ENCODE results near the gene SEMA7A. TPM values are rescaled to one million over a fixed set of nuclear protein-coding genes. Genes with fewer than 3 reads are reported as not detected.

SEMA7A gene
- total RNA-seq, 1 experiment from 2014 or later = 3.8 TPM

DNA sequence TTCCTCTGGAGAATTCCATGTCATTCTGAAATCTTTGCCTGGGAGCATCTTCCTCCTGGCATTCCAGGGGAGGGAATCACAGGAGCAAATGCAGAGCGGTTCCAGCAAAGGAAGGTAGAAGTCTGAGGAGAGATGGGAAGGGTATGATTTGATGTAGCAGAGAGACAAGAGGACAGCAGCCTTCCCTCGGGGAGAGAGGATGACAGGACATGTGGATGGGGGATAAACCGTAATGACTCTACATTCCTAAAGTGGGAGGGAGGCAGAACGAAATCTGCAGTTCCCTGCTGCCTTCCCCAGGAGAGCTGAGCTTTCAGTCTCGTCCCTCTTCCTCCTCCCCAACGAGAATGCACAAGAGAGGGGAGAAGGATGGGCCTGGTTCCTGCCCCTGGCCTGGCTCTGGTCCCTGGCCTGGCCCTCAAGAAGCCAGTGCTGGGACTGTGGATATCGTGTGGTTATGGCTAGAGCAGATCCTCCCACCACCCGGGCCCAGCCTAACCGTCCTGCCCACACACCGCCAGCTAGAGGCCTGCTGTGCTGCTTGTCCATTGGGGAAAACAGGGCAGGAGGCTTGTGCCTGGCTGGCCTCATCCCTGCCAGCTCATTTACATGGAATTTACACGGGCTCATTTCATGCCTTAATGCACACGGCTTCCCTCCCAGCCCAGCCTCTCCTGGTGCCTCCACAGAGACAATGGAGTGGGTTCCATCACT is 26.6 kb downstream of the SEMA7A start:
- DNase-seq (ENCODE audit: low read depth) = peak; percentile 77

DNA sequence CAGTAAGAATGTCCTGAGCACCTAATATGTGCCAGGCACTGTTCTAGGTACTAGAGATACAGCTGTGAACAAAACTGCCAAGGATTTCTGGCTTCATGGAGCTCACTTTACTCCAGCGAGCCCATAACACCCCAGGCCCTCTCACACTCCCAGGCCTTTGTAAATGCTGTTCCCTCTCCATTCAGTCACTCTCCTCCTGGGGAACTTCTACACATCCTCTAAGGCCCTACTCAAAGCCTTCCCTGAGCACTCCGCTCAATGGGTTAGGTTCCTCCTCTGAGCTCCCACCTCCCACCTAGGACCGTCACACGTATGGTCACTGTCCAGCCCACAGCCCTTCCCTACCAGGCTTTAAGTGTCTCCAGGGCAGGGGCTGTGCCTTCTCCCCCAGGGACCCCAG is 27.2 kb downstream of the SEMA7A start:
- in situ Hi-C loops (cut with HindIII; ENCODE audit: low pct_unique_long_range_greater_than_20kb, low sequenced_read_pairs) = no loop called here

More for the DNA sequence above, 26.6 kb downstream of the SEMA7A start:
- in situ Hi-C loops (cut with HindIII; ENCODE audit: low pct_unique_long_range_greater_than_20kb, low sequenced_read_pairs) = no loop called here

DNA sequence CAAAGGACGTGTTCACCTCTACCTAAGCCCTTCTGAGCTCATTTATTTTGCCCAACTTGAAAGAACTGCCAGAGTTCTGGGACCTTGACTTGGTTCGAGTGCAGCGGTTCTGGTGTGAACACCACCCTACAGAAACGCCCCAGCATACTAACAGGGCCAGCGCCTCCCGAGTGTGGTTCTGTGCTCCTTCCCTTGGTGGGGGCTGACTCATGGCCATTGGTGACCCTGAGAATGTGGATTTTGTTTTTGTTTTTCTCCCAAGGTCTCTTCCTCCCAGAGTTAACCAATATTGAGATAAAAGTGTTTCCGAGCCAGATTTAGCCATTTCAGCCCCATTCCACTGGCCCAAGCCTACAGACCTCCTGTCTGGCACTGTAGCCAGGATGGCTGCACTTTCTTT is 27.9 kb downstream of the SEMA7A start:
- DNase-seq (ENCODE audit: low read depth) = no peak
- in situ Hi-C loops (cut with HindIII; ENCODE audit: low pct_unique_long_range_greater_than_20kb, low sequenced_read_pairs) = no loop called here

More for the DNA sequence above, 27.2 kb downstream of the SEMA7A start:
- no peak for DNase-seq (ENCODE audit: low read depth)

DNA sequence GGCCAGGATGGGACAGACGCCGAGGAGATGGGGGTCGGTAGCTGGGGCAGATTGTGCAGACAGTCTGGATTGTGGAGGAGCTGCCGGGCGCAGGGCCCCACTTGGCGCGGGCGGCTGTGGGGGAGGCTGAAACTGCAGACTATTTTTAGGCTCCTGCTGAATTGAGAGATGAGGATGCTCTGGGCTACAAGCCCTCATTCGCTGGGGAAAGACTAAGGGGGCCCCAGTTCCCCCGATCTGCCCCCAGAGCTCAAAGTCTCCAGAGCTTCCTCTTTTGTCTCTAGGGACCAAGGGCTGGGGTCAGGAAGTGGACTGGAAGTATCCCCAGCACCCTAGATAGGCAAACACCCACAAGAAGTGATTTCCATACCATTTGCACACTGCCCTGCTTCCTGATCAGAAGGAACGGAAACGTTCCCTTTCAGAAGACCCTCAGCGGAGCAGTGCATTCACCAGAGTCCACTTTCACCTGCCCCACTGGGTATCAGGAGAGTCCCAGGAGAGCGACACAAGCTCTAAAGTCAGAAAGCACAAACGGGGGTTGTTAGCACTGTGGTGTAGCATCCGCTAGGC is 29.7 kb downstream of the SEMA7A start:
- in situ Hi-C loops (cut with HindIII; ENCODE audit: low pct_unique_long_range_greater_than_20kb, low sequenced_read_pairs) = no loop called here
- no peak for DNase-seq (ENCODE audit: low read depth)

DNA sequence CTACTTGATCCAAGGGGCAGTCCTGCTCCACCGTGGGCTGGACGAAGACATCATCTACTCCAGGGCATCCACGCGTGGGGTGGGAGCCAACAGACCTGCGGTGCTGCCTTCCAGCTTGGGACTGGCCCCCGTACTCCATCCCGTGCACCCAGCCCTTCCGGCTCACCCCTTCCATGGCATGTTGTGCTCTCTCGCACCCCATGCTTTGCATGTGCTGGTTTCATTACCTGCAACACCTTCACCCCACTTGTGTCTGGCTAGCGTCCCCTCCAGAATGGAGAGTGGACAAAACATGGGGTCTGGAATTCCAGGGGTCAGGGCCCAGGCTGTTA is 30.2 kb downstream of the SEMA7A start:
- DNase-seq (ENCODE audit: low read depth) = no peak
- in situ Hi-C loops (cut with HindIII; ENCODE audit: low pct_unique_long_range_greater_than_20kb, low sequenced_read_pairs) = no loop called here

DNA sequence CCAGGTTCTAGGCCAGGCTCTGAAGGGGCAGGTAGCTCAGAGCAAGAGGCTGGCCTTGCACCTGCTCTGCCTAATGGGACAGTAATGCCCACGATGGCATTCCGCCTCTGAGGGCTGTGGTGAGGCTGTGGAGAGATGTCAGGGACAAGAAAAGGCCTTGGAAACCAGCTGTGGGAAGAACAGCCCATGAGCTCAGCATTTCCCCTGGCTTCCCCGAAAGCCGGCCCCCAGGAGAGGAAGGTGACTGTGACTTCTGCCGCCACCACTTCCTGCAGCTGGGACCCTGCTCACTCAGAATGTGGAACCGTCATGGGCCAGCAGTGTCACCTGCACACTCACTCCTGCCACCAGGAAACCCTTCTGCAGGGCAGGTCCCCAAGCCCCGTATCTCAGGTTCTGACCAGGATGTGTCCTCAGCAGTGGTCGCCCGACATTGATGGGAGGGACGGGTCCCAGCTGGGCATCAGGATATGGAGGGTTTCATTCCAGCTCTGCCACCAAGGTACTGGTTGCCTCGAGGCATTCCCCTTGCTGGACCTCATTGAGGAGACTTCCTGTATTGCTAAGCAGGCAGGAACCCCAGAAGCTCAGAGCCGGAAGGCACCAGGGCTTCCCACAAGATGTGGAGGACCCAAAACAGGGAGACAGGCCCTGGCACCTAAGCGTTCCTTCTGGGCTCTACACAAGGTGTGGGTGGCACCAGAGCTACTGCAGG is 30.7 kb downstream of the SEMA7A start:
- DNase-seq (ENCODE audit: low read depth) = no peak
- in situ Hi-C loops (cut with HindIII; ENCODE audit: low pct_unique_long_range_greater_than_20kb, low sequenced_read_pairs) = no loop called here

DNA sequence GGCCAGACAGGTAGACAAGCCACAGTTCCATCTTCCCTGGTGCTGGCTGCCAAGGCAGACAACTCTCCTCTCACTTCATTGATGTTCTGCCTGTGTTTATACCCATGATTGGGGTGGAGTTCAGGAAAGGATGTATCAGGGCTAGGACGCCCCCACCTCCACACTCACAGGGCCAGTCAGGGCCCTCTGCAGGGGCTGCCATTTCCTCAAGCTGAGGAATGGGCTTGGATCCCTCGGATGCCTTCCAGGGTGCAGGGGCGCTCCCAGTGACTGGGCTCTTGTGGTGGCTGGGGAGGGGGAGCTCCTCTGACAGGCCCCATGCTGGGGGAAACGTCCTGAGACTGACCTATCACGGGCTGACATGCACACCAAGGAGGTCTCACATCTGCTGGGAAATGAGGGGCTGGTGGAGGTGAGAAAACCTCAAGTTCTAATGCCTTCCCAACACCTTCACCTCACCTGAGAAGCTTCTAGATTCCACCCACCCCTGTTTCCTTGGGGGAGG is 31.4 kb downstream of the SEMA7A start:
- in situ Hi-C loops (cut with HindIII; ENCODE audit: low pct_unique_long_range_greater_than_20kb, low sequenced_read_pairs) = no loop called here
- no peak for DNase-seq (ENCODE audit: low read depth)

DNA sequence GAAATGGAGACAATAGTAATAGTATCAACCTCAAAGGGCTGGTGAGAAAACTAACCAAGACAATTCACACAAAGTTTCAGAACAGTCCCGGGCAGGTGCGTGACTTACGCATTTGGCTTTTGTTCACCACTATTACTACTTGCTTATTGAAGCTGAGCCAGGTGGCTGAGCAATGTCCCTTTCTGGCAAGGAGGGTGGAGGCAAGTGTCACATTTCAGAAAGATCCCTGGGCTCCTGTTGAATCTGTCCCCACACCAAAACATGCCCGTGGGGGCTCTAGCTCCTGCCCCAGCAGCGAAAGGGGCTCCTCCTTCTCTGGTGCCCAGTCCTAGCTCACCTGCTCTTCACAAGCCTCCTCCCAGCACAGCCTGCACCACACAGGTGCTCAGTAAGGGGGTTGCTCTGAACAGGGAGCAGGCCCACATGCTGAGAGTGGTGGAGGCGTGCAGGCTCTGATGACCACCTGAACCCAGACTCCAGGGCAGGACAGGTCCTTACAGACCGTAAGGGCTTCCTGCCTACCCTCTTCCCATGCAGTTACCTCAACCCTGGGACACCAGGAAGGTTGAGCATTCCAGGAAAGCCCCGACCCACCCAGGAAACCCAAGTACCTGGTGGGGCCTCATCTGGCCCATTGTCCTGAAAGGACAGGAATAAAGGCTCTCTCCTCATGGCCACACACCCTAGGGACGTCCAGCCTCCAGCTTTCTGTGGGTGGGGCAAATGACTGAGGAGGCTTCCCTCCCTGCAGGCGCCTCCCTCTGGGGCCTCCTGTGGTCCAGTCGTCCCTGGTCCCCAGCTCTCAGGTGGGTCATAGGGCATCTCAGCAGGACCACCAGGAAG is 32.6 kb downstream of the SEMA7A start:
- no peak for DNase-seq (ENCODE audit: low read depth)
- in situ Hi-C loops (cut with HindIII; ENCODE audit: low pct_unique_long_range_greater_than_20kb, low sequenced_read_pairs) = no loop called here

DNA sequence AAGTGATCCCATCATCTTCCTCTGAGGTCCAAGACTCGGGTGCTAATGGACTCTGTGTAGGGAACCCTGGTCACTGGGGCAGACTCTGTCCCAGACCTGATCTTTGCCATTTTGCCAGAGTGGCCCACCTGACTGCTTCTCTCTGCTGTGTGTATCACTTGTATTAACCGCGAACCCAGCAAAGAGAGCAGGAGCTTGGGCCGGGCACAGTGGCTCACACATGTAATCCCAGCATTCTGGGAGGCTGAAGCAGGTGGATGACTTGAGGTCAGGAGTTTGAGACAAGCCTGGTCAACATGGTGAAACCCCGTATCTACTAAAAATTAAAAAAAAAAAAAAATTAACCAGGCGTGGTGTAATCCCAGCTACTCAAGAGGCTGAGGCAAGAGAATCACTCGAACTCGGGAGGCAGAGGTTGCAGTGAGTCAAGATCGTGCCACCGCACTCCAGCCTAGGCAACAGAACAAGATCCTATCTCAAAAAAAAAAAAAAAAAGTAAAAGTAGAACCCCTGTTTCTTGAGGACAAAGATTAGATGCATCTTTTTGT is 33.4 kb downstream of the SEMA7A start:
- in situ Hi-C loops (cut with HindIII; ENCODE audit: low pct_unique_long_range_greater_than_20kb, low sequenced_read_pairs) = no loop called here
- no peak for DNase-seq (ENCODE audit: low read depth)

DNA sequence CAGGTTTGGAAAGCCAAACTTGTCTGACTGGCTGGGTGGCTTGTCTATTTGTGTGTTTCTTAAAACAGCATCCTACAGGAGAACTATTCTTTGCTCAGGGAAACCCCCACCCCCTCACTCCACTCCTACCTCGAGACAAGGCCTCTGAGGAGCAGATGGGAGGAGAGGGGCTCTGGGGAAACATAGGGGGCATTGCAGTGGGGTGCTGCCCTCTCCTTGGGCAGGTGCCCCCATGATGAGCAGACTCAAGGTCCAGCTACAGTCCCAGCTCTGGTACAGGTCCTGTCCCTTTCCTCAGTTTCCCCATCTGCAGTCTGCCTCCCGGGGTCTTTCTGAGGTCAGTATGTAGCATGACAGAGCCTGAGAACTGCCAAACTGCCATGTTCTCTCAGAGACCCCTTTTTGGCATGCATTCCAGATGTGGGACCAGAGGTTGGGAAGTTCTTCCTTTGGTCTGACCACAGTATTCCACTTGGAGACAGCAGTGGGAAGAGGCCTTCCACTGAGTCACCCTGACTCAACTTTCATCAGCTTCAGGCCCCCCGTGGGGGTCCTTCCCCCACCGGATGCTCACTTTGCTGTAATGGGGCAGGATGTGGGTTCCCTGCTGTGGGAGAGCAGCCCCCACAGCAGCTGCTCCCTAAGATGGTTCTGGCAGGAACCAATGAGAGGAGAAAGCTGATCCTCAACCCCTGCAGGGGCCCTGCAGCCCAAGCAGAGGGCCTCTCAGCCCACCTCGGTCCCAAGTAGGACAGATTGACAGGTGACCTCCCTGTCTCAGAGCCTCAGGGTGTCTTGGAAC is 34.0 kb downstream of the SEMA7A start:
- in situ Hi-C loops (cut with HindIII; ENCODE audit: low pct_unique_long_range_greater_than_20kb, low sequenced_read_pairs) = no loop called here
- DNase-seq (ENCODE audit: low read depth) = no peak

DNA sequence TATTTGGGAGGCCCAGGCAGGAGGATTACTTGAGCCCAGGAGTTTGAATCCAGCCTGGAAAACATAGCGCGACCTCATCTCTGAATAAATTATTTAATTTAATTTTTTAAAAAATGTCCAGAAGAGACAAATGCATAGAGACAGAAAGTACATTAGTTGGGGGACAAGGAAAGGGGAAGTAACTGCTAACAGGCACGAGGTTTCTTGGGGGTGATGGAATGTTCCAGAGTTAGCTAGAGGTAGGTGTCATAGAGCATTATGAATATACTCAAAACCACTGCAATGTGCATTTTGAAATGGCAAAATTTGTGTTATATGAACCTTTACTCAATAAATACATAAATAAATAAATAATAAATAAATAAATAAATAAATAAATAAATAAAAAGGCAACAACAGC is 34.7 kb downstream of the SEMA7A start:
- no peak for DNase-seq (ENCODE audit: low read depth)
- in situ Hi-C loops (cut with HindIII; ENCODE audit: low pct_unique_long_range_greater_than_20kb, low sequenced_read_pairs) = no loop called here

DNA sequence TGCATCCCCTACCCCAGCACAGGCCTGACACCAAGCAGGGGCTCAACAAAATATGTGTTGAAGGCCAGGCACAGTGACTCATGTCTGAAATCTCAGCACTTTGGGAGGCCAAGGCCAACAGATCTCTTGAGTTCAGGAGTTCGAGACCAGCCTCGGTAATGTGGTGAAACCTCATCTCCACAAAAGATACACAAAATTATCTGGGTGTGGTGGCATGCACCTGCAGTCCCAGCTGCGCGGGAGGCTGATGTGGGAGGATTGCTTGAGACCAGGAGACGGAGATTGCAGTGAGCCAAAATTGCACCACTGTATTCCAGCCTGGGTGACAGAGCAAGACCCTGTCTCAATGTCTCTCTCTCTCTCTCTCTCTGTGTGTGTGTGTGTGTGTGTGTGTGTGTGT is 35.6 kb downstream of the SEMA7A start:
- DNase-seq (ENCODE audit: low read depth) = no peak
- in situ Hi-C loops (cut with HindIII; ENCODE audit: low pct_unique_long_range_greater_than_20kb, low sequenced_read_pairs) = no loop called here

DNA sequence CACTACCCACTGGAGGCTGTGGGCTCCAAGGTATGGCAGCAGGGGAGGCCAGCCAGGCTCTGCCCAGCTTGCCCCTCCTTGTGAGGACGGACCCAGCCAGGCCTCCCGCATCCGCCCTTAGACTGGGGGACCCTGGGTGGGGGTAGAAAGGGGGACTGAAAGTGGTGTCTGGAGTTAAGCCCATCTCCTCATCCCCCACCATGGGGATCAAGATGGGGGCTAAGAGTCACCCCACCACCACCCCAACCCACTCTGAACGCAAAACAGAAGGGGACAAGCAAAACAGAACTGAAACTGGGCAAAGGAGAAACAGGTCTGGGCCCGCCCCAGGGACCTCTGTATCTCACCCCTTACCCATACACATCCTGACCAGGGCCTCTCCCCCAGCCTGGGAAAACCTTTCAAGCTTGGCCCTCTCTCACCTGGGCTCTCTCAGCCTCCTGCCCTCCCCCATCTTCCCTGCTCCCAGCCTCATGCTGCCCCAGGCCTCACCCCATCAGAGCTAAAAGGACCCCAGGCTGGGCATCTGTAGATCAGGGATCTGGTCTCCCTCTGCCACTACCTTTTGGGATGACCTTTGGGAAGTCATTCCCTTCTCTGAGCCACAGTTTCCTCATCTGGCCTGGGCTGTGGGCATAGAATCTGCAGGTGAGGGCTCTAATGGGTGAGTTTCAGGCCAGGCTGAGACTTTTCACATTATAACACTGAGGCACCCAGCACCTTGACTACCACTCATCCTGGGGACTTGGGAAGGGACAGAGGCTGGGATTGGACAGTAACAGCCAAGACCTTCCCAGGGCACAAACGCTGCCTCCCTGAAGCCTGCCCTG is 36.3 kb downstream of the SEMA7A start:
- DNase-seq (ENCODE audit: low read depth) = no peak
- in situ Hi-C loops (cut with HindIII; ENCODE audit: low pct_unique_long_range_greater_than_20kb, low sequenced_read_pairs) = no loop called here

DNA sequence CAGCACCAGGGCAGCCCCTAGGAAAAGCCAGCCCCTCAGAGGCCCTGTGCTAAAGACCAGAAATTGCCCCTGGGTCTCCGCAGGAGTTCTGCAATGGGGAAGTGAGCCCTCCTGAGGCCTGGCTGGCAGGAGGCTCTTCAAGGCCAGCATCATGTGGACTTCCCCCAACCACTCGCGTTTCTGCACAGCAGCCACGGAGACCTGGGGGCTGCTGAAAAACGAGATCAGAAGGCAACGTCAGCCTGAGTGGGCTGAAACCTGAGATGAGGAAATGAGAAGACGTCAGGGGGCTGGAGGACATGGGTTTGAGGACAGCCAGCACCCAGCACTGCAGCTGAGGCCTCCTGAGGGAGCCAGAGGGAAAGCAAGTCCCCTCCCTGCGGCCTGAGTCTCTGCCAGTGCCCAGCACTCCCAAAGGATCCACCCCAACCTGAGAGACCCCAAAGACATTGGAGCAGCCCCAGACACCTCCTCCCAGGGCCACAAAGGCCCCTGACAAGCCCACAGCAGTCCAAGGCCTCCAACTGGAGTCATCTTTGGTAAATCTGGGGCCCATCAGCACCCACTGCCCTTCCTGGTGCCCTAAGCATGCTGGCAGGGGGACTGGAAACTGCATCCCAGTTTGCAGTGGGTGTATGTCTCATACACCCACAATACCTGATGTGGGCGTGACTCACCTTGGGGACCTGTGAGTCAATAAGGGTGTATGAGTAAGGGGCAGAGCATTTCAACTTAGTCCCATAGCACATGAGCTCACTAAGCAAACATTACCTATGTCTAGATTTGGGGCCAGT is 37.1 kb downstream of the SEMA7A start:
- in situ Hi-C loops (cut with HindIII; ENCODE audit: low pct_unique_long_range_greater_than_20kb, low sequenced_read_pairs) = no loop called here
- DNase-seq (ENCODE audit: low read depth) = peak; percentile 43

DNA sequence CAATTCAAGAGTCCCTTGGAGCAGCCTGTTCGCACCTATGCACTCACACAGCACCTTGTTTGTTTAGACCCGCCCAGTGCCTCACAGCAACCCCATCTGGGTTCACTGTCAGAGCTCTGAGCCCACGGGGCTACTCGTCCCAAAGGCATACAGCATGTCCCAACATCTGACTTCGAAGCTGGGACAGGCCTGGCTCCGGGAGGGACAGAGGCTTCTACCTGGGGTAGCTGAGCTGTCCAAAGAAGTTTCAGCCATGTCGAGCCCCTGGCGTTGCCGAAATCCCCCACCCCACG is 37.7 kb downstream of the SEMA7A start:
- in situ Hi-C loops (cut with HindIII; ENCODE audit: low pct_unique_long_range_greater_than_20kb, low sequenced_read_pairs) = no loop called here
- DNase-seq (ENCODE audit: low read depth) = no peak

DNA sequence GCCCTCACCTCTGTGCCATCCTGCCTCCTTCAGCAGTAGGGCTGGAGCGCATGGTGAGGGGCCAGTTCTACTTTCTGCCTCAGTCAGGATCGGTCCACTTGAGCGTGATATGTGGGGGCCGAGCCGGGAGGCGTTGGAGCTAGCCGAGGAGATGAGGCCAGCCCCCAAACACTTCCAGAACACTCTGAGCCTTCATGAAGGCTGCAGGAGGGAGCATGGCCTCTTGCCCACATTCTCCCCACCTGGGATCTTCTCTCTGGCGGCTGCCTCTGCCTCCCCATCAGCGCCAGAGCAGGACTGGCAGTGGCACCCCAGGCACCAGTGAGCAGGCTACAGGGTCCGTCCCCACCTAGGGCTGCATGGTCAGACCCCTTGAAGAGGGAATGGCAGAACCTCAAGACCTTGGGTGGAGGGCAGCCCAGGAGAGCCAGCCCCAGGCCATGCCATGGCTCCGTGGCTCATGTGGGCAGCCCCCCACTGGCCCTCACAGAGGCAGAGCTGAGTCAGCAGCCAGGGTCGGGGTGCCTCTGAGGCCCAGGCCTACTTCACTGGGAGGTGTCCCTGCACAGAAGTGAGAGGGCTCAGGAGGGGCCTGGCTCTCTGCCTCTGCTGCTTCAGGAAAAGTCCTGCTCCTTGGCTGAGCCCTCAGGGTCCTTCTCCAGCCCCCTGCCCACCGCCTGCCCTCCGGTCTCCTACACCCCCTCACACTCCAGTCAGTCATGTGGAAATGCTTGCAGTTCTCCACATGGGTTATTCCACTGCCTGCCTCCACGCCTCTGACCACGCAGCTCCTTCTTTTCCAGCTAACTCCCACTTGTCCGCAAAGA is 38.2 kb downstream of the SEMA7A start:
- in situ Hi-C loops (cut with HindIII; ENCODE audit: low pct_unique_long_range_greater_than_20kb, low sequenced_read_pairs) = no loop called here
- no peak for DNase-seq (ENCODE audit: low read depth)

All from Caki2 (cell line).